GM21737 (cell line): Measurements from ENCODE around the gene COG2.
"Not testable (repeated sequence)": the region's sequence is repeated elsewhere in the genome, so short reads cannot be mapped to it uniquely, and the experiment has no call there.

Experiments
- ATAC-seq: cut with Tn5 transposase; IDR thresholded peaks from one replicate; pipeline ENCODE4 v1.9.1; 2021; ENCODE audit warnings: mild to moderate bottlenecking, moderate library complexity; ENCODE audit not compliant: unreplicated experiment

COG2 gene

GRCh38 chr1:230626232-230626631 is 16.0 kb upstream of the COG2 start:
- no peak for ATAC-seq

- ATAC-seq, result no peak
These were observed 14.5 kb upstream of the COG2 start for GRCh38 chr1:230627767-230628166.

DNA sequence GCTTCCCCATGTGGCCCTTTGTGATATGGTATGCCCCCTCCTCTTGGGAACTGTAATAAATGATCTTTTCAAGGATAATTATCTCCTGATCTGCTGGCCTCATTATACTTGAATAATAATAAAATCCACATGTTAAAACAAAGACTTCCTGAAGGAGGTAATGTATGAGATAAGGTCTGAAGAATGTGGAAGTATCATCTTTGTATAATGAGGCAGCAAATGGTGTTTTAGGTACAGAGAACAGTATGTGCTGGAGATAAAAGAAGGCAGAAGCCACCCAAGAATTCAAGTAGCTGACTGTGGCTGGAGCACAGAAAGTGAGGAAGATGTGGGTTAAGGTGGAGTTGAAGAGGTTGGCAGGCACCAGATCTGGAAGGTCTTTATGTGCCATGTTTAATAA is 12.8 kb upstream of the COG2 start:
- no peak for ATAC-seq

GRCh38 chr1:230631477-230631876 is 10.8 kb upstream of the COG2 start:
- no peak for ATAC-seq

- ATAC-seq, result no peak
These were observed 9.9 kb upstream of the COG2 start for GRCh38 chr1:230632273-230632873.

- no peak for ATAC-seq
These were observed 8.8 kb upstream of the COG2 start for GRCh38 chr1:230633469-230633868.

- no peak for ATAC-seq
These were observed 7.9 kb upstream of the COG2 start for GRCh38 chr1:230634384-230634783.

DNA sequence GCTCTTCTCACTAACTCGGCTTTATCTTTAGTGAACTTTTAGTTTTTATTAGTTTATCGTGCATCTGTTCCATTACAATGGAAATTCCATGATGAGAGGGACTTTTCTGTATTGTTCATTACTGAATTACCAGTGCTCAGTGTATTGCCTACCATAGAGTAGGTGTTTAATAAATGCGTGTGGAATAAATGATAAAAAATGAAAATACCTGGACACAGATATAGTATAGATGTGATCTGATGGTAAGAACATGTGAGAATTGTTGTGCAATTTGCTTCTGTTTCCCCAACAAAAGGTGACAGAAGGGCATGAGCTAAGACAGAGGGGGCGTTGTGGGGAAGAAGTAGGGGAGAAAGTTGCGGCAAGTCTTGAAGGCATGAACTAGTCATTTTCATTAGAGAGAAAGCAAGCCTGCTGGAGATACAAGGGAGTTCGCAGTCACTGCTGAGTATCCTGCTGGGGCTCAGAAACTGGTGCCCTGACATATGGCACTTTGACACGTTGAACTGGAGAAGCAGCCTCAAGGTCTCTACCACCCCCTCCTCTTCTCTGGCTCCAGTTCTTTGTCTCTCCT is 5.6 kb upstream of the COG2 start:
- no peak for ATAC-seq

GRCh38 chr1:230639714-230640209 is 2.5 kb upstream of the COG2 start:
- ATAC-seq, result no peak

DNA sequence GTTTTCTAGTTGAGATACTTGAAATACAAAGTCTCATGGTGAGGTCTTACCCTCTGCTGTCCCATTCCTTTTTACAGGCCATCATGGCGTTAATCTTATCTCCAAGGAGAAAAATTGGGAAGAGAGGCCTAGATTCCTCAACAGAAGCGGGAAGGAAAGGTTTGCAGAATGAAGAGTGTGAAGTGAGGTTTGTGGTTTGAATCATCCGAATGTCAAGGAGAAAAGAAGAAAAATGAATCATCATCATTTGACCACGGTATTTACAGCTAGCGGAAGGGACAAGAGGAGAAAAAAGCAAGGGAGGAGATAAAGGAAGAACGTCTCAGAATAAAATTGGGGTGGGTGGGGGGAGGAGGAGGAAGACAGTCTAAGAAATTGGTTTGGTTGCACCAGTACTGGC is 935 bp upstream of the COG2 start:
- ATAC-seq, result no peak

DNA sequence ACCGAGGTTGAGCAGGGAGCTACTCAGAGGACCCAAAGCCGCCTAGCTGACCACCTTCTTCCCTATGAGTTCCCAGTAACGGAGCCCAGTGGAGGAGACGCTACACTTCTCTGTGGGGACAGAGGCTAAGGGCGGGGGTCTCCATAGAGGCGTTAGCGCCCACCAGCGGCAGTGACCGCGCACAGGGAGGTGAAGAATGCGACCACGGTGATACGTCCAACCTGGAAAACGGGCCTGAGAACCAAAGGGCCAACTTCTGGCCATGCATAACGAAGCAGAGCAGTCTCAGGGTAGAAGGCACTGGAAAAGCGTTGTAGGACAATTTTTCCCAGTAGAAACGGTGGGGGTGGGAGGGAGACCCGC is 400 bp upstream of the COG2 start:
- ATAC-seq, result peak; percentile 5

GRCh38 chr1:230643908-230644307 is 1.6 kb downstream of the COG2 start:
- ATAC-seq, result no peak

GRCh38 chr1:230646710-230647302 is 4.5 kb downstream of the COG2 start:
- no peak for ATAC-seq

GRCh38 chr1:230647321-230647720 is 5.0 kb downstream of the COG2 start:
- no peak for ATAC-seq

GRCh38 chr1:230648114-230648513 is 5.8 kb downstream of the COG2 start:
- no peak for ATAC-seq

DNA sequence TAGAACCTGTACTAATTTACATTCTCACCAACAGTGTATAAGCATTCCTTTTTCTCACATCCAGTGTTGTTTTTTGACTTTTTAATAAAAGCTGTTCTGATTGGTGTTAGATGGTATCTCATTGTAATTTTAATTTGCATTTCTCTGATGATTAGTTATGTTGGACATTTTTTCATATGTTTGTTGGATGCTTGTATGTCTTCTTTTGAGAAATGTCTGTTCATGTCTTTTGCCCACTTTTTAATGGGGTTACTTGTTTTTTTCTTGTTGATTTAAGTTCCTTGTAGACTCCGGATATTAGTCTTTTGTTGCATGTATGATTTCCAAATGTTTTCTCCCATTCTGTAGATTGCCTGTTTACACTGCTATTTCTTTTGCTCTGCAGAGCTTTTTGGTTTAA is 8.0 kb downstream of the COG2 start:
- ATAC-seq, result no peak

DNA sequence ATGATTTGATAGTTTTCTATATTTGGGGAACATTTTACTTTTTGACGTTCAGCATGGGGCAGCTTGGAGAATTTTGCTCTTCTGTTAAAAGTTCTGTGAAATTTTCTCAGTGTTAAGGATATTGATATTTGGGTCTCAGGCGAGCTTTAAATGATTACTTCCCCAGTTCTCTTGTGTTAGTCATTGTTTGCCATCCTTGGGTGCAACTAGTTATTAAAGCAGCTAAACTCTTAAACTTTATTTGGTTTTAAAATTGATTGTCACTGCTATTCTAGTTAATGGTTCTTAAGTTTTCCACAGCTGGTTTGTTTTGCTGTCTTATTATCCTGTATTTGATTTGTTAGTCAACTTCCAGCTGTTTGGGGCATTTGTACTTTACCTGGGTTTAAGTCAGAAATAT is 9.0 kb downstream of the COG2 start:
- ATAC-seq, result no peak

GRCh38 chr1:230656719-230657118 is 14.4 kb downstream of the COG2 start:
- not testable (repeated sequence) for ATAC-seq

GRCh38 chr1:230658103-230658502 is 15.8 kb downstream of the COG2 start:
- not testable (repeated sequence) for ATAC-seq

DNA sequence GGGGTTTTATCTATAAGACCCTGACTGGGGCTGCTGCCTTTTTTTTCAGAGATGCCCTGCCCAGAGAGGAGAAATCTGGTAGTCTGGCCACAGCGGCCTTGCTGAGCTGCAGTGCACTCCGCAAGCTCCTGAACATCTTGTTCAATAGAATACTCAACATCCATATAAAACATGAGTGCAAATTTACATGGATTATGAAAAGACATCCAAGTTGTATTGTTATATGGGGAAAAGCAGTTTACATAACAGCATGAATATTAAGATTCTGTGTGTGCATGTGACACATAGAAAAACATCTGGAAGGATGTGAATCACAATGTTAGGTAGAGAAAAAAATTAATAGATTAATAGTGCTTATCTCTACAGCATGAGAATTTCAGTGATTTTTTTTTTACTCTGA is 16.4 kb downstream of the COG2 start:
- no peak for ATAC-seq

DNA sequence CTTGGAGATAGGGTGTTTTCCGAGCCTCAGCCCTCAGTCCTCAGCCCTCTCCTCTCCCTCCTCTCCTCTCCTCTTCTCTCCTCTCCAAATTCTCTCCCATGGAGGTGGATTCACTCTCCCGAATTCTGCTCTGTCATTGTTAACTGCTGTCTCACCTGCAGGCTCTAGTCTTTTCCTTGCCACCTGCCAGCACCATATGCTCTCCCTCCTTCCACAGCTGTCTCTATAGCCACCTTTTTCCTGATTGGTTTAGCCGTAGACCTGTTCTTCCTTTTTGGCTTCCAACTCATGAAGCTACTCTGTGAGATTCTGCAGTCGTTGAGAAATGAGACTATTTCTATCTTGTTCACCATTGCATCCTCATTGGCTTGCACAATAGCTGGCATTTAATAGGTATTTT is 19.7 kb downstream of the COG2 start:
- no peak for ATAC-seq

GRCh38 chr1:230668227-230668626 is 25.9 kb downstream of the COG2 start:
- ATAC-seq, result no peak

DNA sequence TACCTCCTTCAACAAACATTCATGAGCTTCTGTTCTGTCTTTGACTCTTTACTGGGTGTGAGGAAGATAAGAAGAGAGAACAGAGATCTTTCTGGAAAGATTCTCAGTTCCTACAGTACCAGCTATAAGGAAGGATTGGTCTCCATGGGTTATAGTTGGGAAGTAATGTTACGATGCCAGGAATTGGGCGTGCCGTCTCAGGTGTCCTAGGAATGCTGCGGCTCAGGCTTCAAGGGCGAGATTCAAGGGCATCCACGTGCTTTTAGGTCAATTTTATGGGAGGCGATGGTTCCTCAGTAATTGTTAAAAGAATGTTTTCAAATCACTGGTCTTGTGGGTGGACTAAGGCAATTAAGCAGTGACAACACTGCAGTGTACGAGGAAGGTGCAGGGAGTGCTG is 27.3 kb downstream of the COG2 start:
- ATAC-seq, result no peak
